ENCODE data around the gene OPN1SW. TPM values are rescaled to one million over a fixed set of nuclear protein-coding genes. Genes with fewer than 3 reads are reported as not detected.

The OPN1SW gene
- total RNA-seq = not detected
- not detected for polyA plus RNA-seq (ENCODE audit: insufficient read depth, low read depth, low replicate concordance)
- long read RNA-seq, donor 1 = 0 reads
- long read RNA-seq, donor 2 = 0 reads

GRCh38 chr7:128775744-128776474 is at the start of gene OPN1SW:
Gene OPN1SW, minus strand, starts transcription at chr7:128775794. Its CDS starts 13 bp downstream, at chr7:128775781.
- 90 to 93% methylated on average over 4 of the region's 4 CpGs for whole genome bisulfite sequencing, 2 donors

GRCh38 chr7:128821724-128822123 is 46.1 kb upstream of the OPN1SW start:
- intact Hi-C loops (cut with DNase I; ENCODE audit: low total_unique reads) = no loop called here
- no peak overlapping the region for H3K4me3 ChIP-seq
- no peaks in the 10 kb centered on the region for H3K9me3 ChIP-seq
- no peak overlapping the region for H3K27ac ChIP-seq
- no peaks in the 10 kb centered on the region for H3K36me3 ChIP-seq (ENCODE audit: low read depth, missing control alignments)
- 87% methylated on average over 4 of the region's 4 CpGs; no CpG with 5 or more reads in 1 of the 2 donors for WGBS, 2 donors
- DNase-seq = no peak
- H3K4me1 ChIP-seq = no peaks in the 10 kb centered on the region
- TF ChIP-seq CTCF (IDR thresholded peaks at IDR 0.05) = no peak
- no peak for TF ChIP-seq POLR2A (IDR thresholded peaks at IDR 0.05)
- H3K27me3 ChIP-seq = no peaks in the 10 kb centered on the region

More at GRCh38 chr7:128775744-128776474, at the start of gene OPN1SW:
- intact Hi-C loops (cut with DNase I; ENCODE audit: low total_unique reads) = no loop called here
- H3K4me3 ChIP-seq = no peak within 1 kb of the TSS
- H3K27me3 ChIP-seq = no peaks in the 10 kb centered on the region
- TF ChIP-seq CTCF (IDR thresholded peaks at IDR 0.05) = no peak
- no peak for TF ChIP-seq POLR2A (IDR thresholded peaks at IDR 0.05)
- no peaks in the 10 kb centered on the region for H3K9me3 ChIP-seq
- no peak within 1 kb of the TSS for H3K27ac ChIP-seq
- no peaks in the 10 kb centered on the region for H3K4me1 ChIP-seq
- H3K36me3 ChIP-seq (ENCODE audit: low read depth, missing control alignments) = no peaks in the 10 kb centered on the region
- DNase-seq = no peak

- intact Hi-C loops (cut with DNase I; ENCODE audit: low total_unique reads) = no loop called here
- WGBS, 2 donors = 83% methylated on average over 3 of the region's 3 CpGs
- Histone ChIP-seq H3K36me3 (ENCODE audit: low read depth, missing control alignments) (no peaks in the 10 kb centered on the region), H3K4me1 (no peaks in the 10 kb centered on the region), H3K4me3 (no peak overlapping the region), H3K27me3 (no peaks in the 10 kb centered on the region), H3K9me3 (no peaks in the 10 kb centered on the region), H3K27ac (no peak overlapping the region)
- TF ChIP-seq CTCF (IDR thresholded peaks at IDR 0.05) (no peak), POLR2A (IDR thresholded peaks at IDR 0.05) (no peak)
- DNase-seq = no peak
Observed at GRCh38 chr7:128818694-128819093, 43.1 kb upstream of the OPN1SW start.

GRCh38 chr7:128815289-128815942 is 39.8 kb upstream of the OPN1SW start:
- no peak for TF ChIP-seq POLR2A (IDR thresholded peaks at IDR 0.05)
- TF ChIP-seq CTCF (IDR thresholded peaks at IDR 0.05) = no peak
- H3K4me1 ChIP-seq = peaks cover 5% of the 10 kb centered on the region
- H3K36me3 ChIP-seq (ENCODE audit: low read depth, missing control alignments) = no peaks in the 10 kb centered on the region
- H3K4me3 ChIP-seq = no peak overlapping the region
- no peak overlapping the region for H3K27ac ChIP-seq
- H3K9me3 ChIP-seq = no peaks in the 10 kb centered on the region
- WGBS, 2 donors = 88 to 90% methylated on average over 7 of the region's 7 CpGs
- H3K27me3 ChIP-seq = no peaks in the 10 kb centered on the region
- DNase-seq = no peak
- intact Hi-C loops (cut with DNase I; ENCODE audit: low total_unique reads) = no loop called here

Measured in testis (tissue), 5 donors.